HG03095 (cell line): ENCODE results near the gene ARL15.
A peak's percentile ranks its signal among the peaks of the same experiment; 100 is the strongest.

ENCODE experiments used
- ATAC-seq: cut with Tn5 transposase; IDR thresholded peaks from one replicate; pipeline ENCODE4 v1.9.1; 2021; ENCODE audit warnings: moderate library complexity; ENCODE audit not compliant: unreplicated experiment

ARL15 gene

DNA sequence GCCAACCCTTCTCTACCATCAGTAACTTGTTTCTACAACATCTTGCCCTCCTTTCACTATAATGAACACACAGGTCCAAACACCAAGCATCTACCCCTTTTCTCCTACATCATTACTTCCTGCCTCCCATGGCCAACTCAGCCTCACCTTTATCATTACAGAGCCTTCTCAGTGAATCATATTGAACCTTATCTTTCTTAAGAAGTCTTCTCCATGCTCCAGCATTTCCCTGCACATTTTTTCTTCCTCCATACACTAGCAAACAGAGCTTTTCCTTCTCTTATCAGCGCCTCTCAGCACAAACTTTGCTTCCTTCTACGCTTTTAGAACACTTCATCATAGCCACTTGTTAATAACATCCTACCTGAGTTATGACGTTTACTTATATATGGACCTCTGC lies 148.2 kb downstream of the ARL15 start:
- no peak for ATAC-seq

DNA sequence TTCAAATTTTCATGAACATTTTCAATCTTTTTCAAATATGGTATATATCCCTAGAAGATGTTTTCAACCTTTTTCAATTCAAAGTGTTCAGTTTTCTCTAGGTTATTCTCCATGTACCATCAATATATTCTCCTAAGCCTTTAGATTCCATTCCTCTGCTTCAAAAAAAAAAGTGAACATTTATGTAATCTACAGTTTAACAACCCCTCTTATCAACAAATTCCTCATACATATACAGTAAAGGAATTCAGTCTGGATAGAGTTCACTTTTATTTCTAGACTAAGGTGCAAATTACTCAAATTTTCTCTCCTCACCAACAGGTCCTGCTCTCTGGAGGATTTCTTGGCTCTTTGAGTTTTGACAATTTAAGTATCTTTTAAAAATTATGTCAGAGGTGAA lies 150.0 kb downstream of the ARL15 start:
- no peak for ATAC-seq

- ATAC-seq = no peak
Observed at GRCh38 chr5:54159893-54160195, 150.5 kb downstream of the ARL15 start.

GRCh38 chr5:54159153-54159892 lies 151.1 kb downstream of the ARL15 start:
- peak; percentile 65 for ATAC-seq

- no peak for ATAC-seq
Observed at GRCh38 chr5:54156577-54156976, 153.8 kb downstream of the ARL15 start.

- ATAC-seq = no peak
Observed at GRCh38 chr5:54150841-54151240, 159.5 kb downstream of the ARL15 start.

DNA sequence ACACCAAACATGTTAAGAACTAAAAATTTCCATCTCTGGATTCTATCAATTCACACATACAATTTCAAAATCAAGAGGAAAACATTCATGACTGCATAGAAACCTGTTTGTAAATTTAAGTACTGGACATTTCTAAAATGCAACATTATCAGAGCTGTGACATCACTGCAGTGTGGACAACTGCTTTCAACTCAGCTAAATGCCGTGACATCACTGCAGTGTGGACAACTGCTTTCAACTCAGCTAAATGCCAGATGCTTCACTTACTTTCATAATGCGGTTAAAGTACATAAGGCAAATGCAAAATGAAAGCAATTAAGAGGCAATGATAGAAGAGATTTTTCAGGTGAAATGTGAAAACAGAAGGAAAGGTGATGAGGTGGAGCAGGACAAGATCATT lies 161.5 kb downstream of the ARL15 start:
- ATAC-seq = no peak

DNA sequence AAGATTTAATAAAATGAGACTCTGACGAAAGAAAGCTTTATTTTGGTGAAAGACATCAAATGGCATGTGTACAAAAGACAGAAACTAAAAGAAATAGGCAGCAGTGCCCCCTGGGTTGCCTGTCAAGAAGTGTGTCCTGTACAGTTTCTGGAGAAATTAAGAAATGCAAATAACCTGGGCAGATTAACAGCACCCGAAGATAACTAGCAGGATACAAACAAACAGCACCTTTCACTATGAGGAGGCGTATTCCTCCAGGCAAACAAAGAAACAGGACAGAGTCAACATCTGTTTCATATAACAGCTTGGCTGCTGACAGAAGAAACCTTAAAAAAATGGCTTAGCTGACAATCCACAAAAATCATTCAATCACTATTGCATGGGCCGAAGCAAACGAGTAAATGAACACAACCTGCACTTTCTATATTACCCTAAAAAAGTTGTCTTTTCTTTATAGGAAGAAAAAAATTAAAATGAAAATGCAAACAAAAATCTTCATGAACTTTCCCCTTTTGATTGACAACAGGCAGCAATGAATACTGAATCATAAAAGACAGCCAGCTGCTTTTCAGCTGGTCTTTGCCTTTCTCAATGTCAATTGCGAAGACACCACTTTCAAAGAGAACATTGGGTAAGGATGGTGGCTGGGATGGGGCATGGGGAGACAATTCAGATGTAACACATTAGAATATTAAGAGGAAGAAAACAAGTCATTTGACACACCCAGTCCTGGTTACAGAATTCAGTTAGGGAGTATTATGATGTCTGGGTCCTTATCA lies 162.1 kb downstream of the ARL15 start:
- no peak for ATAC-seq

GRCh38 chr5:54146916-54147315 lies 163.5 kb downstream of the ARL15 start:
- no peak for ATAC-seq

DNA sequence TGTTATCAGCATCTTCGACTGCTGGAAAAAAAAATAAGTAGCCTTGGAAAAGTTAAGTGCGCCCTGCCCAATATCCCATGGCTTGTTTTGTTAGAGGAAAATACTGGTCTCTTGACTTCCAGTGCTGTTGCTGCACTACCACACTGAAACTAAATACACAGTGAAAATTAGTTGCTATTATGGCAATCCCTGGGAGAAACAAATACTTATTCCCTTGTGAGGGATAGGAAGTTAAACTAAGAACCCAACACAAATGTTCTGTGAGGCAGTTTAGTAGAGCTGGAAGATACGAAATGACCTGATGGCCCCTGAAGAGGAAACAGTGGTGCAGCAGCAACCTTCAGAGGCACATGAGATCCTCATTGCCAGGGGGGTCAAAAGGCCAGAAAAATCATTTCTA lies 164.0 kb downstream of the ARL15 start:
- ATAC-seq = no peak

DNA sequence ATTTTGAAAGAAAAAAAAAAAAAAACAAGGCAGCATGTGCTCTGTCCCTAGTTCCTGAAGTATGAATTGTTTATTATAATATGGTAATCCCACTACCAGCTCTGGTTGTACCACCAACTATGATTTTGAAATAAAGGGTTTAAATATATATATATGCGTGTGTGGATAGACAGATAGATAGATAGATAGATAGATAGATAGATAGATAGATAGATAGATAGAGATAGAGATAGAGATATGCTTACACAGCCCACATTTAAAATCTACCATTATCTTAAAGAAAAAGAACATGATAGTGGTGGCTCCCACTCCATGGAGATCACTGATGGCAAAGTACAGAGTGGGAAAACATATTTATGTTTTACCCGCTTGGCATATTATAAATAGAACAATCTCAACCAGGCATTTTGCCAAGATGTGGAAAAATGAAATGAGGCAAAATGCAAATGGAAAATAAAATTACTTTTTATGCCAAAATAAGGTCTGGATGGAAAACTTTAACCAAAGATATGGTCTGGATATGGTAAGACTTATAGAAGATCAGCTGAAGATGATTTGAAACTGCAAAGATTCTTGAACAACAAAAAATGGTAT lies 170.0 kb downstream of the ARL15 start:
- ATAC-seq = no peak

DNA sequence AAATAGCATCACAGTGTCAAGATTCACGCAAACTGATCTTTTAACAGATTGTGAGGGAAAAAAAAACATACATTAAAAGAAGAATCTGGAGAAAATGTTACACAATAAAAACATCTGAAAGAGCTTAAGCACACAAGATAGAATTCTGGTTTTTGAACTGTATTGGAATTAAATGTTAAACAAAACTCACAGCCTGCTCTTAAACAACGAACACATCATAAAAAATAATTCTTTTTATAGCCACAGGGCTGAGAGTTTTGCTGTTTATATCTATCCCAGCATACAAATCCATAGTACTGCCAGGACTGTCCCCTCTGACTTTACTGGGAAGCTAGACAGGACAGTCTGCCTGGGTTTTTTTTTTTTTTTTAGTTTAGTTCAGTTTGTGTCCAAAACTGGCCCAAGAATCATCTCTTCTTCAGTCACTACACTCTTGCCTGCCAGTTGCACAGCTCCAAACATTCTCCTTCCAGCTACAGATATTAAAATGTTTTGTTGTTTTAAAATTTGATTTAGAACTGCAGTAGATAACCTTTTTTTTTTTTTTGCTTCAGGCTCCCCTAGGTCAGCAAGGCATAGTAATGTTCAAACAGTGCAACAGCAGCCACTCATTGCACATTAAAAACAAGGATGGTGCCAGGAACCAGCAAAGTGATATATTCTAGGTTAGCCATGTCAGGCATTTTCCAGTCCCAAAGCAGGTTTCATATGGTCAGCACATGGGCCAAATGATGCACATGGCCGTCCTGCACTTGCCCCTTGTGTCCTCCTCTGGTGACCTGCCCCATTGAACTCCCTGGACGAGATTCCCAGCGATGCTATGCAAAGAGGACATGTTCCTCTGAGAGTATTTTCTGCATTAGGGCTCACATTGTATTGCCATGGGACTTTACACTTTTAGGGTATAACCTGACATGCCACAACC lies 173.6 kb downstream of the ARL15 start:
- no peak for ATAC-seq

- no peak for ATAC-seq
Observed at GRCh38 chr5:54135042-54135441, 175.3 kb downstream of the ARL15 start.

GRCh38 chr5:54133917-54134316 lies 176.5 kb downstream of the ARL15 start:
- no peak for ATAC-seq

DNA sequence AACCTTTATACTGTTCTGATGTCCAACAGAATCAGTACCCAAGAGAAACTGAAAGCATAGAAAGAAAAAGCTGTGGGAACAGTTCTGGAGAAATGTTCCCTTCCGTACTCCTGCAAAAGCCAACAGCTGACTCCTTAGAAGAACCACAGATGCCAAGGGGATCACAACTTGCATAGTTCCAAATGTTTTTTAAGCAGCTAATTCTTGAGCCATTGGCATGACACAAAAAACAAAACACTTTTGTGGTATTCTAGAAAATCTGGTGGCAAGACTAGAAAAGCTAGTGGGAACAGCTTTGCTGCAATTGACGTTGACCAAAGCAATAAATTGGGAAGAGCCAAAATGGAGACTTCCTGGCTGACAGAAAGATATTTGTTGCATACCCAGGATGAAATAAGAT lies 189.9 kb downstream of the ARL15 start:
- ATAC-seq = no peak

- ATAC-seq = no peak
Observed at GRCh38 chr5:54117957-54118356, 192.4 kb downstream of the ARL15 start.

GRCh38 chr5:54115735-54116403 lies 194.5 kb downstream of the ARL15 start:
- ATAC-seq = no peak

GRCh38 chr5:54113060-54113459 lies 197.3 kb downstream of the ARL15 start:
- no peak for ATAC-seq

DNA sequence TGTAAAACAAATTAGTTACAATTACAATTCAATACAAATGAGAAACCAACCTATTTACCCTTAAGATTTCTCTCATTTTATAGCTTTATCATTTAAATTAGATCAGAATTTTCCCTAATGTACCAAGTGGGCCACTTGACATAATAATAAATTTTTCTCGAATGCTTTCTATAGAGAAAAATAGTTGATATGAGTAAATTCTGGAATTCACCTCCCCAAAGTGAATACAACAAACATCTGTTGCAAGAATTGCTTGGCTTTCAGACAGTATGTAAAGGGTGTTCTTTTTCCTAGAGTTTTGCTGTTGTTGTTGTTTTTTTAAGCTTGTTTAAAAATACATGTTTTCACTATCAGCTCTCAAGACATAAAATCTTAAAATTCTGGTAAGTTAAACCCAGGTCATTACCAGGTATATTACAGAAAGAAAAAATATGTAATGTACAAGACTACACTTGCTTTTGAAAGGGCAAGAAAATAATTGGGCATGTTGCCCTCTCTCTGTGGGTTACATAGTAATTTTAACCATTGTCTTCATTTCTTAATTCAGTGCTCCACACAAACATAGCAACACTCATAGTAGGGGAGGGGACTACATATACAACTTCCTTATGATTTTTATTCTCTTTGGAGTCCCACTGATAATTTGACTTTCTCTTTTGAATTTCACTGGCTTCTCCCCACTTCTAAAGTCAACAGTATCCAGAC lies 200.6 kb downstream of the ARL15 start:
- ATAC-seq = no peak

- no peak for ATAC-seq
Observed at GRCh38 chr5:54108136-54108535, 202.2 kb downstream of the ARL15 start.
